AG04449 (cell line): ENCODE data around the gene GOLGA6C.
"Not testable (repeated sequence)": the region's sequence is repeated elsewhere in the genome, so short reads cannot be mapped to it uniquely, and the experiment has no call there.

Source experiments
- CTCF ChIA-PET: fragments of 350-600 bp; formaldehyde crosslinking; extraction: SDS; loops from one replicate; lab custom pipeline; 2021; ENCODE audit warnings: antibody characterized with exemption; lab: Yijun Ruan, JAX
- POLR2A ChIA-PET: fragments of 400-600, 350-600 bp; formaldehyde crosslinking; extraction: SDS; loops from one replicate; lab custom pipeline; 2020; ENCODE audit warnings: antibody characterized with exemption, inconsistent platforms; lab: Yijun Ruan, JAX
- DNase-seq: peaks from one replicate; pipeline ENCODE4 v3.0.0-alpha.2; 2010; ENCODE audit warnings: low read depth, low spot score
- H3K4me3 ChIP-seq: 2 replicates; pipeline ENCODE4 v1.5.1; 2011; ENCODE audit warnings: low read depth, mild to moderate bottlenecking, control low read depth, low read length
- CTCF ChIP-seq: IDR thresholded peaks from one replicate; pipeline ENCODE4 v1.5.1; 2011; ENCODE audit warnings: mild to moderate bottlenecking, moderate library complexity, low read length, control low read depth, inconsistent platforms; ENCODE audit not compliant: insufficient read depth; ENCODE audit errors: missing control alignments

The GOLGA6C gene

GRCh38 chr15:75306188-75306587 lies 48.1 kb downstream of the GOLGA6C start:
- ChIA-PET POLR2A (no interaction called here), CTCF (interaction anchor here (1.2 to 3.5 kb wide), 2 partner anchors 275 to 281 kb away, joined by 3 to 16 read pairs; no protein-coding TSS in a partner anchor)
- no peak overlapping the region for H3K4me3 ChIP-seq
- DNase-seq: no peak
- no peak for TF ChIP-seq CTCF

GRCh38 chr15:75307778-75308390 lies 49.8 kb downstream of the GOLGA6C start:
- no peak overlapping the region for H3K4me3 ChIP-seq
- DNase-seq: no peak
- POLR2A ChIA-PET: no interaction called here
- peak; percentile 37 for TF ChIP-seq CTCF
- CTCF ChIA-PET: interaction anchor here (1.2 to 3.5 kb wide), 2 partner anchors 270 to 277 kb away, joined by 4 to 16 read pairs; no protein-coding TSS in a partner anchor

GRCh38 chr15:75309711-75310110 lies 51.6 kb downstream of the GOLGA6C start:
- ChIA-PET POLR2A (no interaction called here), CTCF (no interaction called here)

GRCh38 chr15:75312548-75312947 lies 54.4 kb downstream of the GOLGA6C start:
- POLR2A ChIA-PET, DNase-seq, H3K4me3 ChIP-seq, CTCF ChIA-PET: not testable (repeated sequence)

More at GRCh38 chr15:75309711-75310110, 51.6 kb downstream of the GOLGA6C start:
- DNase-seq: no peak
- H3K4me3 ChIP-seq: no peak overlapping the region
- TF ChIP-seq CTCF: no peak

GRCh38 chr15:75313116-75313845 lies 55.1 kb downstream of the GOLGA6C start:
- ChIA-PET POLR2A (no interaction called here), CTCF (no interaction called here)
- DNase-seq: no peak
- no peak overlapping the region for H3K4me3 ChIP-seq
- TF ChIP-seq CTCF: no peak

GRCh38 chr15:75314552-75315290 lies 56.6 kb downstream of the GOLGA6C start:
- POLR2A ChIA-PET: no interaction called here
- no peak for TF ChIP-seq CTCF
- CTCF ChIA-PET: no interaction called here
- no peak overlapping the region for H3K4me3 ChIP-seq
- no peak for DNase-seq

- H3K4me3 ChIP-seq, CTCF ChIA-PET, POLR2A ChIA-PET, DNase-seq: not testable (repeated sequence)
These were observed 61.2 kb downstream of the GOLGA6C start for GRCh38 chr15:75319231-75319897.
